Neural cell (in vitro differentiated cells): ENCODE results near the gene IRF9. TPM values are rescaled to one million over a fixed set of nuclear protein-coding genes. Genes with fewer than 3 reads are reported as not detected.
A peak's percentile ranks its signal among the peaks of the same experiment; 100 is the strongest.

Experiments used
- H2AFZ ChIP-seq: fragments of 200-600, 300-800 bp; sonication (generic), shearing (Covaris generic); 2 replicates; pipeline ENCODE4 v1.6.0; 2014; ENCODE audit warnings: low read depth, mild to moderate bottlenecking, antibody characterized with exemption, low read length, moderate library complexity
- H3F3A ChIP-seq: fragments of 200-600 bp; shearing (Covaris generic); 2 replicates; pipeline ENCODE4 v1.6.1; 2016; ENCODE audit warnings: mild to moderate bottlenecking, moderate library complexity, mixed read lengths, antibody characterized with exemption, low read length; ENCODE audit not compliant: insufficient read depth, poor library complexity, severe bottlenecking
- H3K27ac ChIP-seq: fragments of 200-600, 300-800 bp; sonication (generic), shearing (Covaris generic); 2 replicates; pipeline ENCODE4 v1.5.1; 2014; ENCODE audit warnings: mild to moderate bottlenecking, low read length, moderate library complexity
- H3K27me3 ChIP-seq: fragments of 300-800, 200-600 bp; sonication (generic), shearing (Covaris generic); 2 replicates; pipeline ENCODE4 v1.6.0; 2014; ENCODE audit warnings: mild to moderate bottlenecking, low read depth, low read length, moderate library complexity; ENCODE audit not compliant: insufficient read depth
- H3K36me3 ChIP-seq: fragments of 300-800, 200-600 bp; sonication (generic), shearing (Covaris generic); 2 replicates; pipeline ENCODE4 v1.5.1; 2014; ENCODE audit warnings: mild to moderate bottlenecking, antibody characterized with exemption, low read length, moderate library complexity; ENCODE audit not compliant: insufficient read depth
- H3K4me2 ChIP-seq: fragments of 300-800, 200-600 bp; sonication (generic), shearing (Covaris generic); 2 replicates; pipeline ENCODE4 v1.6.0; 2014; ENCODE audit warnings: mild to moderate bottlenecking, low read length
- H3K4me3 ChIP-seq: fragments of 300-800, 200-600 bp; sonication (generic), shearing (Covaris generic); 2 replicates; pipeline ENCODE4 v1.5.1; 2014; ENCODE audit warnings: mild to moderate bottlenecking, low read length, moderate library complexity
- H3K79me2 ChIP-seq: fragments of 200-600 bp; shearing (Covaris generic); replicated peaks from 2 replicates; pipeline ENCODE4 v1.6.0; 2014; ENCODE audit warnings: mild to moderate bottlenecking, low read length, moderate library complexity; ENCODE audit not compliant: insufficient read depth
- H3K9ac ChIP-seq: fragments of 300-800, 200-600 bp; sonication (generic), shearing (Covaris generic); 2 replicates; pipeline ENCODE4 v1.6.1; 2016; ENCODE audit warnings: mild to moderate bottlenecking, low read length, mixed read lengths
- H3K9me2 ChIP-seq: fragments of 200-600 bp; shearing (Covaris generic); 2 replicates; pipeline ENCODE4 v1.6.1; 2016; ENCODE audit warnings: mild to moderate bottlenecking, low read length, mixed read lengths; ENCODE audit not compliant: insufficient read depth
- H3K9me3 ChIP-seq: fragments of 200-600, 300-800 bp; sonication (generic), shearing (Covaris generic); 2 replicates; pipeline ENCODE4 v1.6.1; 2016; ENCODE audit warnings: mild to moderate bottlenecking, mixed run types, low read length, moderate library complexity, mixed read lengths
- H4K20me1 ChIP-seq: fragments of 200-600 bp; shearing (Covaris generic); 2 replicates; pipeline ENCODE4 v1.6.1; 2016; ENCODE audit warnings: mild to moderate bottlenecking, mixed run types; ENCODE audit not compliant: insufficient read depth
- CTCF ChIP-seq: fragments of 450-650 bp; IDR thresholded peaks from 2 replicates; pipeline ENCODE4 v1.5.1; 2014; ENCODE audit warnings: antibody characterized with exemption, mild to moderate bottlenecking, moderate library complexity; ENCODE audit not compliant: poor library complexity, severe bottlenecking
- EP300 ChIP-seq: fragments of 450-650 bp; conservative IDR thresholded peaks from 2 replicates; pipeline ENCODE4 v1.6.1; 2014; ENCODE audit warnings: antibody characterized with exemption, mild to moderate bottlenecking, moderate library complexity; ENCODE audit not compliant: poor library complexity, severe bottlenecking
- EZH2 ChIP-seq: fragments of 200-600, 300-800 bp; shearing (Covaris generic), sonication (generic); IDR thresholded peaks from 2 replicates; pipeline ENCODE4 v1.6.1; 2014; ENCODE audit warnings: antibody characterized with exemption, low read length, borderline replicate concordance, mild to moderate bottlenecking; ENCODE audit not compliant: insufficient read depth, poor library complexity, severe bottlenecking
- MXI1 ChIP-seq: fragments of 450-650 bp; conservative IDR thresholded peaks from 2 replicates; pipeline ENCODE4 v1.6.1; 2014; ENCODE audit warnings: antibody characterized with exemption, mild to moderate bottlenecking; ENCODE audit not compliant: poor library complexity, severe bottlenecking
- POLR2AphosphoS5 ChIP-seq: IDR thresholded peaks from 2 replicates; pipeline ENCODE4 v1.6.1; 2012
- RAD21 ChIP-seq: fragments of 450-650 bp; conservative IDR thresholded peaks from 2 replicates; pipeline ENCODE4 v1.6.1; 2014; ENCODE audit warnings: antibody characterized with exemption, mild to moderate bottlenecking, moderate library complexity
- REST ChIP-seq: IDR thresholded peaks from 2 replicates; pipeline ENCODE4 v1.6.1; 2012; ENCODE audit warnings: borderline replicate concordance
- SMC3 ChIP-seq: fragments of 450-650 bp; conservative IDR thresholded peaks from 2 replicates; pipeline ENCODE4 v1.6.1; 2014; ENCODE audit warnings: antibody characterized with exemption, mild to moderate bottlenecking, moderate library complexity; ENCODE audit not compliant: poor library complexity
- TAF1 ChIP-seq: IDR thresholded peaks from 2 replicates; pipeline ENCODE4 v1.6.1; 2012; ENCODE audit warnings: low read depth
- polyA plus RNA-seq: library from polyadenylated mRNA; depleted of rRNA; stranded (reverse); fragments of >200 nt; gene quantifications from 2 replicates; pipeline ENCODE4 v1.2.3, GENCODE V29; 2014

IRF9 gene
- polyA plus RNA-seq, 1 donor from 2014 or later = 19.6 TPM

DNA sequence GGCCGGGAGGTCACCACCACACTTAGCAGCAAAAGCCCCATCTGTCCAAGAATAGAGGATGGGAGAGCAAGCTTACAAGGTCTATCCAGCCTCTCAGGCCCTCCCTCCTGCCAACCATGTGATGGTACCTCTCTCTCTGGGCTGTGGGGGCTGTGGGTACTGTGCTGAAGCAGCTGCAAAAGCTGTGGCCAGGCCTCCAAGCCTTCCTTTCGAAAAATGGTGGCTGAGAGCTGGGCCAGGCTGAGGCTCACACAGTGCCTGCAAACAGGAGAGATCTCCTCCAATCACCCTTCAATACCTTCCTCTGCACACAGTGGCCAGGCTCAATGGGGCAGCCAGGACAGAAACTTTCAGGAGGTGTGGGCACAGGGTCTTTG is 26.5 kb downstream of the IRF9 start:
- Histone ChIP-seq H3K9me2 (no peaks in the 10 kb centered on the region), H3K79me2 (peaks cover 3% of the 10 kb centered on the region), H3K4me3 (peak overlapping the region; percentile 92), H3K36me3 (no peaks in the 10 kb centered on the region), H4K20me1 (peaks cover 4% of the 10 kb centered on the region), H3K9me3 (no peaks in the 10 kb centered on the region), H3F3A (no peaks in the 10 kb centered on the region), H3K4me2 (peak overlapping the region; percentile 84), H2AFZ (no peak overlapping the region), H3K9ac (no peak overlapping the region), H3K27me3 (no peaks in the 10 kb centered on the region), H3K27ac (no peak overlapping the region)
- TF ChIP-seq EP300 (no peak), TAF1 (no peak), CTCF (no peak), SMC3 (no peak), MXI1 (no peak), POLR2AphosphoS5 (no peak), EZH2 (no peak), REST (no peak), RAD21 (no peak)

DNA sequence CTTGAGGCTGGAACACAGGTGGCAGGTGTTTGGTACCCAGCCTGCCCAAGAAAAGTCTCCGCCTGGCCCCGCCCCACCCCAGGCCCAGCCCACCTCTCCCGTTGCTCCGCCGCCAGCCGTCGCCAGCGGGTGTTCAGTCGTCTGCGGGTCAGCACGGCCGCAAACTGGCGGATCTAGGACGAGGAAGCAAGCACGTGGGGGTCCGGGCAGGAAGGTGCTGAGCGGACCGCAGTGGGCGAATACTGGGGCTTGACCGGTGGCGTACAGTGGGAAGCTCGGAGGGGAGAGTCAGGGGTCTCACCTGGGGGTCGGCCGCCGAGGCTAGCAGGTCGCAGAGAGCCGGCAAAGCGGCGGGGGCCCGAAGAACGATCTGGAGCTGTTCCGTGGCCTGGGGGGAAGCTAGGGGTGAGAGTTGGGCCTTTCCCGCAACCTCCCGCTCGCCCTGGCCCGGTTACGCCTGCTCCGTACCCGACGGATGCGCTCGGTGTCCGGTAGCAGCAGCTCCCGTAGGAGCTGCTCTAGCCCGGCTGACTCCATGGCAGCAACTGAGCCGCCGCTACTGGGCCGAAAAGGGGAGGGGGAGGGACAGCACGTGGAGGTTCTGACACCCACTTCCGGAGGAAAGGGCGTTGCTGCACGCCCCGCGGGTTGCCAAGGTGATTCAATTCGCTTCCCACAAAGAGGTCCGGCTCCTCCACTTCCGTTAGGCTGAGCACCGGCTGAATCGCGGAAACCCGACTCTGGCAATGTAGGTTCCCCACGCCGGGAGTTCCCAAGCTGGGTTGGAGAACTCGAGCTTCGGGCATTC is 27.4 kb downstream of the IRF9 start, which contains the start of gene IPO4:
IPO4 (minus strand) TSS at position 566 of the 808 bp plus-strand sequence; CDS start at position 537, 29 bp downstream.
- Histone ChIP-seq H2AFZ (no peak within 1 kb of the TSS), H3K36me3 (no peaks in the 10 kb centered on the region), H3K9me3 (no peaks in the 10 kb centered on the region), H3K9ac (peak within 1 kb of the TSS; percentile 65), H3K27ac (peak within 1 kb of the TSS; percentile 24), H4K20me1 (peaks cover 4% of the 10 kb centered on the region), H3K79me2 (peaks cover 3% of the 10 kb centered on the region), H3K27me3 (no peaks in the 10 kb centered on the region), H3F3A (no peaks in the 10 kb centered on the region), H3K4me2 (peak within 1 kb of the TSS; percentile 84), H3K4me3 (peak within 1 kb of the TSS; percentile 92), H3K9me2 (no peaks in the 10 kb centered on the region)
- peak; percentile 57 for TF ChIP-seq SMC3
- TF ChIP-seq REST = no peak
- TF ChIP-seq TAF1 = peak; percentile 41
- peak; percentile 99 for TF ChIP-seq MXI1
- no peak for TF ChIP-seq EZH2
- TF ChIP-seq RAD21 = peak; percentile 40
- TF ChIP-seq CTCF = no peak
- TF ChIP-seq EP300 = peak; percentile 60
- TF ChIP-seq POLR2AphosphoS5 = peak; percentile 36
